WERI-Rb-1 (cell line): ENCODE data around the gene HS3ST3B1.

ENCODE experiments used
- DNase-seq: peaks from one replicate; pipeline ENCODE4 v3.0.0-alpha.2; 2020
- H3K27ac ChIP-seq: fragments of 250-450 bp; sonication (Bioruptor Pico); 2 replicates; pipeline ENCODE4 v1.5.1; 2020; ENCODE audit warnings: mild to moderate bottlenecking, moderate library complexity
- H3K27me3 ChIP-seq: fragments of 250-450 bp; sonication (Bioruptor Pico); 2 replicates; pipeline ENCODE4 v1.5.1; 2021; ENCODE audit warnings: mild to moderate bottlenecking, low read depth, moderate library complexity; ENCODE audit not compliant: insufficient read depth, severe bottlenecking
- H3K36me3 ChIP-seq: fragments of 250-450 bp; sonication (Bioruptor Pico); 2 replicates; pipeline ENCODE4 v1.5.1; 2020; ENCODE audit warnings: mild to moderate bottlenecking, moderate library complexity
- H3K4me3 ChIP-seq: 2 replicates; pipeline ENCODE4 v1.5.1; 2011; ENCODE audit warnings: low read depth, mild to moderate bottlenecking, control low read depth, low read length
- H3K9me3 ChIP-seq: fragments of 250-450 bp; sonication (Bioruptor Pico); 2 replicates; pipeline ENCODE4 v1.5.1; 2021; ENCODE audit warnings: mild to moderate bottlenecking, moderate library complexity; ENCODE audit not compliant: severe bottlenecking
- TF ChIP-seq, protein P1 (sequence below): IDR thresholded peaks from 2 replicates; pipeline ENCODE4 v1.5.1; 2011; ENCODE audit warnings: low read depth, mild to moderate bottlenecking, control low read depth, inconsistent platforms, low read length

The HS3ST3B1 gene

DNA sequence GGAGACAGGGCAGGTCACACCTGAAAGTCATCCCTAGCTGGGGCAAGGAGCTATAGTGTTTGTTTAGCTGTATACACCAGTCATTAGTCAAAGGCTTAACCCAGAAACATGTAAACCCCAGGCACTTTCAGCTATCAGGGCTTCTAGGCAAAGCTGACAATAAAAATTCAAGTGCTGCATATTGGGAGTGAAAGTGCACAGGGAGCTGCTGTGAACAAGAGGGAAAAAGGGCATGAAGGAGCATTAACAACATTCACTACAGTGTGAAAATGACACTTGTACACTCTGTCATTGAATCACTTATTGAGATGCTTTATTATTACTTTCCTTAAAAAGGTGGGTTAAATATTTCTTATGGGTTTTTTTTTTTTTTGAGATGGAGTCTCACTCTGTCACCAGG lies 92.8 kb downstream of the HS3ST3B1 start:
- H3K36me3 ChIP-seq = no peaks in the 10 kb centered on the region
- DNase-seq = no peak
- no peaks in the 10 kb centered on the region for H3K27me3 ChIP-seq
- no peak overlapping the region for H3K27ac ChIP-seq
- H3K9me3 ChIP-seq = peaks cover under 1% of the 10 kb centered on the region
- no peak overlapping the region for H3K4me3 ChIP-seq
- TF ChIP-seq, protein P1, sequence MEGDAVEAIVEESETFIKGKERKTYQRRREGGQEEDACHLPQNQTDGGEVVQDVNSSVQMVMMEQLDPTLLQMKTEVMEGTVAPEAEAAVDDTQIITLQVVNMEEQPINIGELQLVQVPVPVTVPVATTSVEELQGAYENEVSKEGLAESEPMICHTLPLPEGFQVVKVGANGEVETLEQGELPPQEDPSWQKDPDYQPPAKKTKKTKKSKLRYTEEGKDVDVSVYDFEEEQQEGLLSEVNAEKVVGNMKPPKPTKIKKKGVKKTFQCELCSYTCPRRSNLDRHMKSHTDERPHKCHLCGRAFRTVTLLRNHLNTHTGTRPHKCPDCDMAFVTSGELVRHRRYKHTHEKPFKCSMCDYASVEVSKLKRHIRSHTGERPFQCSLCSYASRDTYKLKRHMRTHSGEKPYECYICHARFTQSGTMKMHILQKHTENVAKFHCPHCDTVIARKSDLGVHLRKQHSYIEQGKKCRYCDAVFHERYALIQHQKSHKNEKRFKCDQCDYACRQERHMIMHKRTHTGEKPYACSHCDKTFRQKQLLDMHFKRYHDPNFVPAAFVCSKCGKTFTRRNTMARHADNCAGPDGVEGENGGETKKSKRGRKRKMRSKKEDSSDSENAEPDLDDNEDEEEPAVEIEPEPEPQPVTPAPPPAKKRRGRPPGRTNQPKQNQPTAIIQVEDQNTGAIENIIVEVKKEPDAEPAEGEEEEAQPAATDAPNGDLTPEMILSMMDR = no peak

DNA sequence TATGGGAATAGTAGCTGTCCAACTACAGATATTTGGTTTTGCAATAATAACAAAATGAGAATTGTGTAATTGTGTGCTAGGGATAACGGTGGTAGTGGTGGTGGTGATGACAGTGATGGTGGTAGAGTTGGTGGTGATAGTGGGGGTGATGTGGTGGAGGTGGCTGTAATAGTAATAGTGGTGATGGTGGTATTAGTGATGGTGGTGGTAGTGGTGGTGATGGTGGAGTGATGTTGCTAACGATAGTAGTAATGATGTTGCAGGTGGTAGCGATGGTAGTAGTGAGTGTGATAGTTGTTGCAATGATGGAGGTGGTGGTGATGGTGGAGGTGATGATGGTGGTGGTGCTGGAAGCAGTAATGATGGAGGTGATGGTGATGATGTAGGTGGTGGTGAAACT lies 94.4 kb downstream of the HS3ST3B1 start:
- Histone ChIP-seq H3K27me3 (no peaks in the 10 kb centered on the region), H3K36me3 (no peaks in the 10 kb centered on the region), H3K27ac (no peak overlapping the region), H3K9me3 (peaks cover 9% of the 10 kb centered on the region), H3K4me3 (no peak overlapping the region)
- DNase-seq = no peak
- TF ChIP-seq, protein P1 = no peak

DNA sequence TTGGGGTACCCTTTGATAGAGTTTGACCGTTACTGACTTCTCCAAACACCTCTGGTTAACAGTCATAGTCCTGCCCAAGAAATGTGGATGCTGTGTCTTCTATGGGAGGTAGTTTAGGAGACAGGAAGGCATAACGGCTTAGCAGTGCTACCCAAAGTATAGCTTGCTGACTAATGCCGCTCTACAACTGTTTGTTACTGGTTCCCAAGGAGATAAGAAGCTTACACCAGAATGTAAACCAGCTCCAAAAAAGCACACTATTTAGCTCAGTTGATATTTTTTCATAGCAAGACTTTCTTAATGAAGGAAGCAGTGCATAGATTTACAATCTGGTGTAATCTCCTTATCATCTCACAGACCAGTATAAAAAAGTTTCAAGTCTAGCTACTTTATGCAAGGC lies 95.7 kb downstream of the HS3ST3B1 start:
- TF ChIP-seq, protein P1 = no peak
- peak; percentile 41 for DNase-seq
- peaks cover 9% of the 10 kb centered on the region for H3K9me3 ChIP-seq

DNA sequence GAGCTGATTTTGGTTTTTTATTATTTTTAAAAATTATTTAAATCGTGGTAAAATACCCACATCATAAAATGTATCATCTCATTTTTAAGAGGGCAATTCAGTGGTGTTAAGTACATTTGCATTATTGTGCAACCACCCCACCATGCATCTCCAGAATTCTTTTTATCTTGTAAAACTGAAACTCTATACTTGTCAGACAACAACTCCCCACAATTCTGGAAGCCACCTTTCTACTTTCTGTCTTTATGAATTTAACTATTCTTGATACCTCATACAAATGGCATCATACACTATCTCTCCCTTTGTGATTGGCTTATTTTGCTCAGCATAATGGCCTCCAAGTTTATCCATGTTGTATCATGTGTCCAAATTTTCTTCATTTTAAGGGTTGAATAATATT lies 97.9 kb downstream of the HS3ST3B1 start:
- Histone ChIP-seq H3K4me3 (no peak overlapping the region), H3K27me3 (no peaks in the 10 kb centered on the region), H3K9me3 (peaks cover 9% of the 10 kb centered on the region), H3K27ac (no peak overlapping the region), H3K36me3 (no peaks in the 10 kb centered on the region)
- DNase-seq = no peak
- TF ChIP-seq, protein P1 = no peak

More for the DNA sequence above, 95.7 kb downstream of the HS3ST3B1 start:
- H3K36me3 ChIP-seq = no peaks in the 10 kb centered on the region
- no peaks in the 10 kb centered on the region for H3K27me3 ChIP-seq
- H3K4me3 ChIP-seq = no peak overlapping the region
- H3K27ac ChIP-seq = no peak overlapping the region; the same call in 1 of the 2 replicates
